K562 (cell line): ENCODE data around the gene ERGIC1. TPM values are rescaled to one million over a fixed set of nuclear protein-coding genes. Genes with fewer than 3 reads are reported as not detected.

ENCODE experiments used
- ATAC-seq: fragments of 200-7000 bp; cut with Tn5 transposase; 3 replicates; pipeline ENCODE4 v1.9.1; 2020; ENCODE audit warnings: moderate library complexity
- BruUV-seq: library from RNA; stranded (reverse); fragments of 400-500 nt; replicated peaks from 2 replicates; lab custom pipeline; 2021; lab: Mats Ljungman, UMichigan
- CTCF ChIA-PET: fragments of 300-600 bp; formaldehyde crosslinking; extraction: SDS; loops from one replicate; lab custom pipeline; 2021; ENCODE audit warnings: low intra/inter-chr PET ratio; lab: Yijun Ruan, JAX
- POLR2A ChIA-PET: fragments of 300-600, 350-650 bp; sonication (Branson Sonifier 250); formaldehyde crosslinking; extraction: SDS; loops from one replicate; lab custom pipeline; 2021; ENCODE audit warnings: antibody characterized with exemption, inconsistent platforms; lab: Yijun Ruan, JAX
- DNase-seq, 4 experiments: peaks; one replicate each; pipeline versions ENCODE4 v3.0.0 to v3.0.0-alpha.2; 2011 to 2018; ENCODE audit warnings: low spot score in 3 of 4, mixed read lengths in 3 of 4; ENCODE audit errors: extremely low read depth in 1 of 4
- FAIRE-seq: peaks from 2 replicates; lab custom pipeline; 2011; peaks lifted over from hg19 to GRCh38; lab: Jason Lieb, UNC
- H2AFZ ChIP-seq: 2 replicates; pipeline ENCODE4 v1.6.0; 2011; ENCODE audit warnings: low read depth, low read length, control low read depth, inconsistent platforms
- H3K27ac ChIP-seq: fragments of 200-600 bp; 3 replicates; pipeline ENCODE4 v1.8.0; 2011; ENCODE audit warnings: low read depth, mild to moderate bottlenecking, control low read depth, inconsistent platforms, low read length, moderate library complexity, mixed read lengths; ENCODE audit errors: extremely low read depth
- H3K27me3 ChIP-seq, 2 experiments: fragments of 300-600 bp in 1 of 2; 2 replicates in 1 of 2; 3 replicates in 1 of 2; pipeline versions ENCODE4 v1.6.0 to v1.8.0; 2011; ENCODE audit warnings: inconsistent platforms in 2 of 2, low read length in 2 of 2, mild to moderate bottlenecking in 1 of 2, mixed read lengths in 1 of 2, moderate library complexity in 1 of 2; ENCODE audit not compliant: control insufficient read depth in 2 of 2, insufficient read depth in 2 of 2
- H3K36me3 ChIP-seq: fragments of 300-600 bp; 3 replicates; pipeline ENCODE4 v1.8.0; 2011; ENCODE audit warnings: mild to moderate bottlenecking, low read length, inconsistent platforms; ENCODE audit not compliant: control insufficient read depth, insufficient read depth
- H3K4me1 ChIP-seq, 2 experiments: fragments of 200-600 bp in 1 of 2; replicated peaks in 1 of 2; 2 replicates in 1 of 2; 3 replicates in 1 of 2; pipeline versions ENCODE4 v1.5.1 to v1.8.0; 2011; ENCODE audit warnings: inconsistent platforms in 2 of 2, low read length in 2 of 2, mild to moderate bottlenecking in 1 of 2, mixed read lengths in 1 of 2, moderate library complexity in 1 of 2; ENCODE audit not compliant: control insufficient read depth in 2 of 2, insufficient read depth in 2 of 2
- H3K4me2 ChIP-seq: 2 replicates; pipeline ENCODE4 v1.6.1; 2011; ENCODE audit warnings: low read length, control low read depth, inconsistent platforms, mixed read lengths; ENCODE audit not compliant: insufficient read depth
- H3K4me3 ChIP-seq: fragments of 200-600 bp; sonication (generic), shearing (Covaris generic); 2 replicates; pipeline ENCODE4 v1.5.1; 2016; ENCODE audit warnings: control low read depth, inconsistent platforms
- H3K79me2 ChIP-seq: fragments of 200-600 bp; 3 replicates; pipeline ENCODE4 v1.8.0; 2011; ENCODE audit warnings: low read length, inconsistent platforms; ENCODE audit not compliant: control insufficient read depth, insufficient read depth
- H3K9ac ChIP-seq, 2 experiments: 2 replicates each; pipeline versions ENCODE4 v1.6.0 to v1.6.1; 2011; ENCODE audit warnings: low read depth in 2 of 2, low read length in 2 of 2, control low read depth in 1 of 2, inconsistent platforms in 1 of 2, mild to moderate bottlenecking in 1 of 2, mixed read lengths in 1 of 2; ENCODE audit not compliant: insufficient read depth in 1 of 2
- H3K9me1 ChIP-seq: one replicate; pipeline ENCODE4 v1.6.0; 2011; ENCODE audit warnings: inconsistent platforms, mild to moderate bottlenecking, low read length, moderate library complexity; ENCODE audit not compliant: control insufficient read depth, insufficient read depth
- H3K9me3 ChIP-seq: replicated peaks from 2 replicates; pipeline ENCODE4 v1.5.1; 2011; ENCODE audit warnings: low read depth, low read length, inconsistent platforms; ENCODE audit not compliant: control insufficient read depth, insufficient read depth
- H4K20me1 ChIP-seq: replicated peaks from 2 replicates; pipeline ENCODE4 v1.6.1; 2011; ENCODE audit warnings: low read length, inconsistent platforms, mixed read lengths; ENCODE audit not compliant: control insufficient read depth, insufficient read depth
- BACH1 ChIP-seq: fragments of 200-800 bp; sonication (Bioruptor generic); IDR thresholded peaks from 2 replicates; pipeline ENCODE4 v1.6.1; 2016; ENCODE audit warnings: missing genetic modification characterization, missing compliant biosample characterization
- CBX5 ChIP-seq: IDR thresholded peaks from 2 replicates; pipeline ENCODE4 v1.6.1; 2014; ENCODE audit warnings: low read depth, borderline replicate concordance
- CREB1 ChIP-seq, 2 experiments: sonication (generic) in 1 of 2; formaldehyde crosslinking in 1 of 2; IDR thresholded peaks; 2 replicates each; pipeline versions ENCODE4 v1.6.1 to v1.8.0; 2012 to 2022; ENCODE audit warnings: inconsistent platforms in 1 of 2, mild to moderate bottlenecking in 1 of 2, missing genetic modification reagents in 1 of 2, moderate library complexity in 1 of 2
- FOXA1 ChIP-seq: fragments of 450-650 bp; IDR thresholded peaks from 2 replicates; pipeline ENCODE4 v1.6.1; 2016; ENCODE audit warnings: mild to moderate bottlenecking, borderline replicate concordance
- NCOA2 ChIP-seq, 2 experiments: fragments of 450-650 bp; IDR thresholded peaks; 2 replicates each; pipeline ENCODE4 v1.6.1; 2018; ENCODE audit warnings: mild to moderate bottlenecking in 2 of 2, moderate library complexity in 1 of 2; ENCODE audit not compliant: partially characterized antibody in 2 of 2
- SIRT6 ChIP-seq: IDR thresholded peaks from one replicate; pipeline ENCODE4 v1.6.1; 2012; ENCODE audit warnings: low read depth, mild to moderate bottlenecking, control low read depth, inconsistent platforms, low read length, moderate library complexity
- SMAD2 ChIP-seq: fragments of 150-350 bp; IDR thresholded peaks from 2 replicates; pipeline ENCODE4 v1.6.1; 2014; ENCODE audit warnings: low read depth, mild to moderate bottlenecking, low read length
- TAF7 ChIP-seq: fragments of 450-650 bp; IDR thresholded peaks from 2 replicates; pipeline ENCODE4 v1.6.1; 2016; ENCODE audit warnings: missing genetic modification characterization, missing compliant biosample characterization
- THAP7 ChIP-seq: fragments of 250-450 bp; sonication (Bioruptor Pico); IDR thresholded peaks from 2 replicates; pipeline ENCODE4 v1.5.0; 2021
- ZFP36 ChIP-seq: fragments of 150-350 bp; IDR thresholded peaks from 2 replicates; pipeline ENCODE4 v1.6.1; 2018; ENCODE audit warnings: low read length, low read depth; ENCODE audit not compliant: partially characterized antibody
- ZNF140 ChIP-seq: fragments of 250-450 bp; sonication (Bioruptor Pico); IDR thresholded peaks from 2 replicates; pipeline ENCODE4 v1.8.0; 2021; ENCODE audit warnings: moderate library complexity, mild to moderate bottlenecking, inconsistent platforms
- WGBS: fragments of 100-300 bp; shearing (Covaris generic); methylation state at CpG from one replicate; pipeline ENCODE4 v1.1.6; 2016; ENCODE audit warnings: low coverage, mixed read lengths; ENCODE audit not compliant: insufficient coverage; ENCODE audit errors: missing lambda C conversion rate; 5-methylcytosine and 5-hydroxymethylcytosine counted together
- in situ Hi-C: fragments of 300-500 bp; cut with MboI; formaldehyde crosslinking; loops from 4 replicates; pipeline ENCODE4 v1.15.0; 2018; ENCODE audit warnings: inconsistent platforms, mixed read lengths
- intact Hi-C: fragments of 100-400 bp; cut with micrococcal nuclease; formaldehyde crosslinking; loops from 2 replicates; pipeline ENCODE4 v1.14.2; 2022
- polyA plus RNA-seq, 8 experiments: library from polyadenylated mRNA; depleted of rRNA in 4 of 8; stranded (reverse) in 5 of 8; unstranded in 3 of 8; fragments of >200 nt; fragmentation: Nextera tagmentation in 2 of 8; fragmentation: Illumina TruSeq in 1 of 8; extraction: Ambion mirVana in 2 of 8; extraction: Trizol in 1 of 8; gene quantifications; 2 replicates each; pipeline versions ENCODE4 v1.2.1 to v1.2.3, GENCODE V29; 2011 to 2014; ENCODE audit warnings: inconsistent platforms in 1 of 8, missing spikeins in 1 of 8
- total RNA-seq, 7 experiments: library from RNA; depleted of rRNA in 6 of 7; stranded (reverse); fragments of >200 nt in 6 of 7; fragmentation: Illumina TruSeq in 2 of 7; extraction: Trizol in 2 of 7; gene quantifications; 2 replicates each; pipeline versions ENCODE4 v1.2.1 to v1.2.3, GENCODE V29; 2011 to 2021; ENCODE audit warnings: low replicate concordance in 1 of 7
- TF ChIP-seq, protein P1 (sequence below): fragments of 250-450 bp; sonication (Bioruptor Pico); IDR thresholded peaks from 2 replicates; pipeline ENCODE4 v1.5.0; 2021; ENCODE audit warnings: mild to moderate bottlenecking, borderline replicate concordance

Gene ERGIC1
- total and polyA plus RNA-seq, 9 of the 15 experiments (the other 6 are each of a cell fraction or from before 2014, with no cell fraction given), result 5.5 to 68.4 (median 36.4) TPM

GRCh38 chr5:172906436-172906835, 72.4 kb downstream of the ERGIC1 start (continued):
- no peak for TF ChIP-seq NCOA2 (IDR thresholded peaks at IDR 0.05; ENCODE audit: partially characterized antibody in 2 of 2)

GRCh38 chr5:172906888-172907287, 72.8 kb downstream of the ERGIC1 start:
- H3K4me3 ChIP-seq, result no peak overlapping the region
- peak overlapping the region in 1 of 2 experiments; percentile 58; a peak in 1 of 4 replicates for H3K9ac ChIP-seq
- no peaks in the 10 kb centered on the region for H3K9me3 ChIP-seq
- ATAC-seq (no peak), DNase-seq (no peak), FAIRE-seq (no peak)
- intact Hi-C loops, result no loop called here
- H3K79me2 ChIP-seq, result no peaks in the 10 kb centered on the region
- no peak overlapping the region for H2AFZ ChIP-seq
- no peaks in the 10 kb centered on the region for H4K20me1 ChIP-seq
- H3K4me2 ChIP-seq, result no peak overlapping the region
- H3K27ac ChIP-seq, result no peak overlapping the region
- POLR2A ChIA-PET, result interaction anchor here (0.6 to 3.7 kb wide), 3 partner anchors 137 to 415 kb away, joined by 3 to 19 read pairs (median 3); partner anchors contain the start of gene DUSP1
- in situ Hi-C loops, result no loop called here
- no peak for TF ChIP-seq SIRT6
- TF ChIP-seq, protein P1, sequence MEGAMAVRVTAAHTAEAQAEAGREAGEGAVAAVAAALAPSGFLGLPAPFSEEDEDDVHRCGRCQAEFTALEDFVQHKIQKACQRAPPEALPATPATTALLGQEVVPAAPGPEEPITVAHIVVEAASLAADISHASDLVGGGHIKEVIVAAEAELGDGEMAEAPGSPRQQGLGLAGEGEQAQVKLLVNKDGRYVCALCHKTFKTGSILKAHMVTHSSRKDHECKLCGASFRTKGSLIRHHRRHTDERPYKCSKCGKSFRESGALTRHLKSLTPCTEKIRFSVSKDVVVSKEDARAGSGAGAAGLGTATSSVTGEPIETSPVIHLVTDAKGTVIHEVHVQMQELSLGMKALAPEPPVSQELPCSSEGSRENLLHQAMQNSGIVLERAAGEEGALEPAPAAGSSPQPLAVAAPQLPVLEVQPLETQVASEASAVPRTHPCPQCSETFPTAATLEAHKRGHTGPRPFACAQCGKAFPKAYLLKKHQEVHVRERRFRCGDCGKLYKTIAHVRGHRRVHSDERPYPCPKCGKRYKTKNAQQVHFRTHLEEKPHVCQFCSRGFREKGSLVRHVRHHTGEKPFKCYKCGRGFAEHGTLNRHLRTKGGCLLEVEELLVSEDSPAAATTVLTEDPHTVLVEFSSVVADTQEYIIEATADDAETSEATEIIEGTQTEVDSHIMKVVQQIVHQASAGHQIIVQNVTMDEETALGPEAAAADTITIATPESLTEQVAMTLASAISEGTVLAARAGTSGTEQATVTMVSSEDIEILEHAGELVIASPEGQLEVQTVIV (CRISPR knock-in tag), result no peak
- TF ChIP-seq CBX5, result no peak
- no peak for TF ChIP-seq FOXA1
- TF ChIP-seq ZNF140 (CRISPR knock-in tag), result no peak
- TF ChIP-seq CREB1 (IDR thresholded peaks at IDR 0.05), result no peak
- TF ChIP-seq CREB1 (CRISPR knock-in tag; IDR thresholded peaks at IDR 0.05), result no peak
- no peak for TF ChIP-seq BACH1 (tag)
- TF ChIP-seq TAF7 (tag), result no peak
- no peak for TF ChIP-seq SMAD2
- no peak for TF ChIP-seq ZFP36
- no peak for TF ChIP-seq THAP7 (CRISPR knock-in tag)
- WGBS, result 65% methylated on average over 10 of the region's 10 CpGs
- peaks cover 13 to 19% of the 10 kb centered on the region in 2 experiments for H3K4me1 ChIP-seq
- H3K27me3 ChIP-seq, result no peaks in the 10 kb centered on the region
- no peaks in the 10 kb centered on the region for H3K9me1 ChIP-seq
- H3K36me3 ChIP-seq, result peaks cover 16% of the 10 kb centered on the region; the same call in 1 of the 3 replicates
- no TSS peak for BruUV-seq
- CTCF ChIA-PET, result no interaction called here
